ENCODE measurements around the gene ZNF789. TPM values are rescaled to one million over a fixed set of nuclear protein-coding genes. Genes with fewer than 3 reads are reported as not detected.

ZNF789 gene
- total RNA-seq, 1 donor from 2014 or later: 27.2 TPM

- H3K27me3 Mint-ChIP-seq (ENCODE audit: low read depth): no peaks in the 10 kb centered on the region
- H3K36me3 Mint-ChIP-seq: peaks cover 15% of the 10 kb centered on the region
- H3K27ac Mint-ChIP-seq: no peak overlapping the region
- no peaks in the 10 kb centered on the region for H3K4me1 Mint-ChIP-seq
- TF ChIP-seq, protein P1, sequence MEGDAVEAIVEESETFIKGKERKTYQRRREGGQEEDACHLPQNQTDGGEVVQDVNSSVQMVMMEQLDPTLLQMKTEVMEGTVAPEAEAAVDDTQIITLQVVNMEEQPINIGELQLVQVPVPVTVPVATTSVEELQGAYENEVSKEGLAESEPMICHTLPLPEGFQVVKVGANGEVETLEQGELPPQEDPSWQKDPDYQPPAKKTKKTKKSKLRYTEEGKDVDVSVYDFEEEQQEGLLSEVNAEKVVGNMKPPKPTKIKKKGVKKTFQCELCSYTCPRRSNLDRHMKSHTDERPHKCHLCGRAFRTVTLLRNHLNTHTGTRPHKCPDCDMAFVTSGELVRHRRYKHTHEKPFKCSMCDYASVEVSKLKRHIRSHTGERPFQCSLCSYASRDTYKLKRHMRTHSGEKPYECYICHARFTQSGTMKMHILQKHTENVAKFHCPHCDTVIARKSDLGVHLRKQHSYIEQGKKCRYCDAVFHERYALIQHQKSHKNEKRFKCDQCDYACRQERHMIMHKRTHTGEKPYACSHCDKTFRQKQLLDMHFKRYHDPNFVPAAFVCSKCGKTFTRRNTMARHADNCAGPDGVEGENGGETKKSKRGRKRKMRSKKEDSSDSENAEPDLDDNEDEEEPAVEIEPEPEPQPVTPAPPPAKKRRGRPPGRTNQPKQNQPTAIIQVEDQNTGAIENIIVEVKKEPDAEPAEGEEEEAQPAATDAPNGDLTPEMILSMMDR (IDR thresholded peaks at IDR 0.05; ENCODE audit: unreplicated experiment): no peak
- H3K9me3 Mint-ChIP-seq: no peaks in the 10 kb centered on the region
- H3K4me3 Mint-ChIP-seq: no peak overlapping the region
- DNase-seq (ENCODE audit: low spot score in 2 of 2, unreplicated experiment in 2 of 2): no peak
These were observed 39.5 kb upstream of the ZNF789 start for GRCh38 chr7:99433158-99433557.

DNA sequence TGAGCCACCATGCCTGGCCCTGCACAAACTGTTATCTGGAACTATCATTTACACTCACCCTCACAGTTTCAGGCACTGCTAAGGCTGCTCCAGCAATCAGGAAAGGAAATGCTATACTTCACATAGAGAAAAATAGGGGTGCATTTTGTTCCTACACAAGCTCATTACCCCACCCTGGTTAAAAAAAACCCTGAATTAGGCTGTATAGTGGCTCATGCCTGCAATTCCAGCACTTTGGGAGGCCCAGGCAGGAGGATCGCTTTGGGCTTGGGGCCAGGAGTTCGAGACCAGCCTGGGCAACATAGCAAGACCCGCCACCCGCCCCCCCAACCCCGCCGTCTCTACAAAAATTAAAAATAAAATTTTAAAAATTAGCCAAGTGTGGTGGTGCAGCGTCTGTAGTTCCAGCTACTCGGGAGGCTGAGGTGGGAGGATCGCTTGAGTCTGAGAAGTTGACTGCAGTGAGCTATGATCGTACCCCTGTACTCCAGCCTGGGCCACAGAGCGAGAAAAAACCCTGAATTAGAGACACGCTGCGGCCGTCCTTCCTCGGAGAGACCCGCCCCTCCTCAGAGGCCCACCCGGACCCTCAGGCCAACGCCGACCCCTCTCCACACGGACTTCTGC lies 34.6 kb upstream of the ZNF789 start:
- peaks cover 13% of the 10 kb centered on the region for H3K36me3 Mint-ChIP-seq

DNA sequence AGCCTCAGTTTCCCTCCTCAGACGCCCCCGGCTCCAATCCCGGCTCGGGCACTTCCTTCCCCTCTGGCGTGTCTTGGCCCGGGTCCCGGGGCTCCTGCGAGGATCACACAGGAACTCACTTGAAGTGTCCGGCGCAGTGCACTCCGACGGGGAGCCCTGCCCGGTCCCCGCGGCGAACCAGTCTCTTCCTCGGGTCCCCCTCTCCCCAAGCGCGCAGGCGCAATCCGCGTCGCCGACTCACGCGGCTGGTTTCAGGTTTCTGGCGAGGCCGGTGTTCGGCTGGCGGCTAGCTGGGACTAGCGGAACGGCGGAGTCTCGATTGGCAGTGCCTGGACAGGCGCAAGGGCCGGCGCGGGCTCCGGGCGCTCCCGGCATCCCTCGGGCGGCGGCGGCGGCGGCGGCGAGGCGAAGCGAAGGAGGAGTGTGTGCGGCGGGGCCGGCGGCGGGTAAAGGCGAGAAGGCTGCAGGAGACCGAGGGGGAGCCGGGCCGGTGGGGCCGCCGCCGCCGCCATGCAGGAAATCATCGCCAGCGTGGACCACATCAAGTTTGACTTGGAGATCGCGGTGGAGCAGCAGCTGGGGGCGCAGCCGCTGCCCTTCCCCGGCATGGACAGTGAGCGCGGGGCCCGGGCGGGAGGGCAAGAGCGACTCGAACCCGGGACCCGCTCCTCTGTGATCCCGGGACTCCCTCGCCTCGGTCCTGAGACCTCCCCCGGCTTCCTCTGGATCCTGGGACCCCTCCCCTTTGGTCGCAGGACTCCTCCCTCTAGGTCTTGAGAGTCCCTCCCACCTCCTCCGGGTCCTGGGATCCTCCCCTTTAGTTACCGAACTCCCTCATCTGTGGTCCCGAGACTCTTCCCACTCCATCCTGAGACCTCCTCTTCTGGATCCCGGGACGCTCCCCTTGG lies 33.9 kb upstream of the ZNF789 start, which contains the start of the genes CPSF4 and PTCD1:
TSS of gene CPSF4 (plus strand) at position 371 of the 908 bp plus-strand sequence. CDS start at position 511, 140 bp downstream.
TSS of gene PTCD1 (minus strand) at position 226 of the 908 bp plus-strand sequence. CDS start 3,556 bp downstream, outside the sequence.
- peak within 1 kb of the TSS; percentile 99 for H3K27ac Mint-ChIP-seq
- H3K36me3 Mint-ChIP-seq: peaks cover 12% of the 10 kb centered on the region
- no peaks in the 10 kb centered on the region for H3K27me3 Mint-ChIP-seq (ENCODE audit: low read depth)
- H3K4me1 Mint-ChIP-seq: peaks cover 18% of the 10 kb centered on the region
- TF ChIP-seq, protein P1 (IDR thresholded peaks at IDR 0.05; ENCODE audit: unreplicated experiment): no peak
- peak within 1 kb of the TSS; percentile 98 for H3K4me3 Mint-ChIP-seq
- H3K9me3 Mint-ChIP-seq: no peaks in the 10 kb centered on the region
- DNase-seq (ENCODE audit: low spot score in 2 of 2, unreplicated experiment in 2 of 2): peak; percentile 92 to 97

More for the DNA sequence above, 34.6 kb upstream of the ZNF789 start:
- H3K27me3 Mint-ChIP-seq (ENCODE audit: low read depth): no peaks in the 10 kb centered on the region
- TF ChIP-seq, protein P1 (IDR thresholded peaks at IDR 0.05; ENCODE audit: unreplicated experiment): no peak
- peaks cover 18% of the 10 kb centered on the region for H3K4me1 Mint-ChIP-seq
- no peak for DNase-seq (ENCODE audit: low spot score in 2 of 2, unreplicated experiment in 2 of 2)
- H3K4me3 Mint-ChIP-seq: peak overlapping the region; percentile 98
- no peaks in the 10 kb centered on the region for H3K9me3 Mint-ChIP-seq
- H3K27ac Mint-ChIP-seq: peak overlapping the region; percentile 99

DNA sequence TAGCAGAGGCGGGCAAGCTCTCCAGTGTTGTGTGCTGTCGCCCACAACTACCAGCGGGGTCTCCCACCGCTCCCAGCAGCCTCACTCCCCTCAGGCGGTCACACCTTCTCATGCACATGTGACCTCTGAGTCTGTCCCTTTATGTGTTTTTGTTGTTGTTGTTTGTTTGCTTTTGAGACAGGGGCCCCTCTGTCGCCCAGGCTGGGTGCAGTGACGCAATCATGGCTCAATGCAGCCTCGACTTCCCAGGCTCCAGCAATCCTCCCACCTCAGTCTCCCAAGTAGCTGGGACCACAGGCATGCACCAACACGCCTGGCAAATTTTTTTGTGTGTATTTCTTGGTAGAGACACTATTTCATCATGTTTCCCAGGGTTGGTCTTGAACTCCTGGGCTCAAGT lies 32.5 kb upstream of the ZNF789 start:
- Mint-ChIP-seq H3K4me1 (peaks cover 18% of the 10 kb centered on the region), H3K36me3 (peaks cover 16% of the 10 kb centered on the region), H3K9me3 (no peaks in the 10 kb centered on the region), H3K27ac (peak overlapping the region; percentile 87), H3K4me3 (peak overlapping the region; percentile 98), H3K27me3 (ENCODE audit: low read depth) (no peaks in the 10 kb centered on the region)
- no peak for DNase-seq (ENCODE audit: low spot score in 2 of 2, unreplicated experiment in 2 of 2)
- TF ChIP-seq, protein P1 (IDR thresholded peaks at IDR 0.05; ENCODE audit: unreplicated experiment): no peak

- peaks cover 2% of the 10 kb centered on the region for H3K4me1 Mint-ChIP-seq
- TF ChIP-seq, protein P1 (IDR thresholded peaks at IDR 0.05; ENCODE audit: unreplicated experiment): no peak
- DNase-seq (ENCODE audit: low spot score in 2 of 2, unreplicated experiment in 2 of 2): no peak
- no peak overlapping the region for H3K27ac Mint-ChIP-seq
- no peak overlapping the region for H3K4me3 Mint-ChIP-seq
- no peaks in the 10 kb centered on the region for H3K27me3 Mint-ChIP-seq (ENCODE audit: low read depth)
- H3K9me3 Mint-ChIP-seq: no peaks in the 10 kb centered on the region
- H3K36me3 Mint-ChIP-seq: peaks cover 32% of the 10 kb centered on the region
These were observed 26.6 kb upstream of the ZNF789 start for GRCh38 chr7:99446096-99446495.
